ENCODE data around the gene KLHL28. TPM values are rescaled to one million over a fixed set of nuclear protein-coding genes. Genes with fewer than 3 reads are reported as not detected.
A peak's percentile ranks its signal among the peaks of the same experiment; 100 is the strongest.
"Not testable (repeated sequence)": the region's sequence is repeated elsewhere in the genome, so short reads cannot be mapped to it uniquely, and the experiment has no call there.

Gene KLHL28
- total RNA-seq, 1 donor from 2014 or later: 11.2 TPM

- no peak for DNase-seq (ENCODE audit: low spot score)
- intact Hi-C loops (cut with DNase I): loop anchor here (5.0 kb wide), 2 partner anchors 220 to 355 kb away; partner anchors contain the start of gene FKBP3
Measured at GRCh38 chr14:44912041-44912869, 49.5 kb downstream of the KLHL28 start.

- intact Hi-C loops (cut with DNase I): loop anchor here (5.0 kb wide), 2 partner anchors 221 to 356 kb away; partner anchors contain the start of gene FKBP3
Measured at GRCh38 chr14:44910821-44911220, 50.9 kb downstream of the KLHL28 start.

GRCh38 chr14:44901696-44902095, 60.1 kb downstream of the KLHL28 start:
- no peak for DNase-seq (ENCODE audit: low spot score)
- intact Hi-C loops (cut with DNase I): no loop called here

More at GRCh38 chr14:44910821-44911220, 50.9 kb downstream of the KLHL28 start:
- no peak for DNase-seq (ENCODE audit: low spot score)

GRCh38 chr14:44898551-44898950, 63.2 kb downstream of the KLHL28 start:
- no peak for DNase-seq (ENCODE audit: low spot score)
- intact Hi-C loops (cut with DNase I): loop anchor here (5.0 kb wide), 3 partner anchors 64 to 354 kb away; partner anchors contain the start of genes FKBP3, KLHL28, MIS18BP1 and TOGARAM1

GRCh38 chr14:44897845-44898151, 63.9 kb downstream of the KLHL28 start:
- intact Hi-C loops (cut with DNase I): loop anchor here (2.0 to 5.0 kb wide), 4 partner anchors 65 to 355 kb away; partner anchors contain the start of genes FKBP3, KLHL28, MIS18BP1 and PRPF39
- no peak for DNase-seq (ENCODE audit: low spot score)

- intact Hi-C loops (cut with DNase I): loop anchor here (2.0 to 5.0 kb wide), 4 partner anchors 65 to 355 kb away; partner anchors contain the start of genes FKBP3, KLHL28, MIS18BP1 and PRPF39
- DNase-seq (ENCODE audit: low spot score): peak; percentile 99
Measured at GRCh38 chr14:44897041-44897844, 64.5 kb downstream of the KLHL28 start.

GRCh38 chr14:44896275-44897040, 65.3 kb downstream of the KLHL28 start:
- no peak for DNase-seq (ENCODE audit: low spot score)
- intact Hi-C loops (cut with DNase I): loop anchor here (2.0 to 5.0 kb wide), 4 partner anchors 66 to 356 kb away; partner anchors contain the start of genes FKBP3, KLHL28, MIS18BP1 and PRPF39

- intact Hi-C loops (cut with DNase I): loop anchor here (2.0 to 5.0 kb wide), 4 partner anchors 67 to 357 kb away; partner anchors contain the start of genes FKBP3, KLHL28, MIS18BP1 and PRPF39
Measured at GRCh38 chr14:44895716-44896115, 66.0 kb downstream of the KLHL28 start.

GRCh38 chr14:44893535-44893934, 68.2 kb downstream of the KLHL28 start:
- DNase-seq (ENCODE audit: low spot score): no peak
- intact Hi-C loops (cut with DNase I): no loop called here

More at GRCh38 chr14:44895716-44896115, 66.0 kb downstream of the KLHL28 start:
- no peak for DNase-seq (ENCODE audit: low spot score)

- DNase-seq (ENCODE audit: low spot score); intact Hi-C loops (cut with DNase I): not testable (repeated sequence)
Measured at GRCh38 chr14:44891726-44892372, 69.9 kb downstream of the KLHL28 start.

GRCh38 chr14:44889595-44890471, 71.9 kb downstream of the KLHL28 start:
- DNase-seq (ENCODE audit: low spot score): no peak
- intact Hi-C loops (cut with DNase I): no loop called here

- intact Hi-C loops (cut with DNase I): no loop called here
- no peak for DNase-seq (ENCODE audit: low spot score)
Measured at GRCh38 chr14:44887596-44887955, 74.2 kb downstream of the KLHL28 start.

- intact Hi-C loops (cut with DNase I): no loop called here
- no peak for DNase-seq (ENCODE audit: low spot score)
Measured at GRCh38 chr14:44886860-44887595, 74.7 kb downstream of the KLHL28 start.

GRCh38 chr14:44880791-44881190, 81.0 kb downstream of the KLHL28 start:
- intact Hi-C loops (cut with DNase I): no loop called here
- no peak for DNase-seq (ENCODE audit: low spot score)
